DMS 273 (cell line): ENCODE data around the gene OPCML.
"Not testable (repeated sequence)": the region's sequence is repeated elsewhere in the genome, so short reads cannot be mapped to it uniquely, and the experiment has no call there.

Experiments used
- DNase-seq: peaks from one replicate; lab custom pipeline; 2025; ENCODE audit not compliant: unreplicated experiment; lab: John Stamatoyannopoulos, UW

The OPCML gene

GRCh38 chr11:132422722-132423121, 1109.6 kb downstream of the OPCML start:
- DNase-seq = no peak

- DNase-seq = no peak
These were observed 1110.7 kb downstream of the OPCML start for GRCh38 chr11:132421555-132421954.

- DNase-seq = no peak
These were observed 1117.8 kb downstream of the OPCML start for GRCh38 chr11:132414451-132414850.

GRCh38 chr11:132410383-132410782, 1121.9 kb downstream of the OPCML start:
- no peak for DNase-seq

- DNase-seq = no peak
These were observed 1122.5 kb downstream of the OPCML start for GRCh38 chr11:132409573-132410355.

- DNase-seq = no peak
These were observed 1123.4 kb downstream of the OPCML start for GRCh38 chr11:132408877-132409276.

- no peak for DNase-seq
These were observed 1126.6 kb downstream of the OPCML start for GRCh38 chr11:132405728-132406127.

GRCh38 chr11:132402071-132402684, 1130.1 kb downstream of the OPCML start:
- peak; percentile 2 for DNase-seq

- no peak for DNase-seq
These were observed 1136.0 kb downstream of the OPCML start for GRCh38 chr11:132396318-132396717.

- DNase-seq = no peak
These were observed 1136.9 kb downstream of the OPCML start for GRCh38 chr11:132395434-132395833.

GRCh38 chr11:132379540-132379939, 1152.8 kb downstream of the OPCML start:
- no peak for DNase-seq

- no peak for DNase-seq
These were observed 1158.7 kb downstream of the OPCML start for GRCh38 chr11:132373405-132374143.

GRCh38 chr11:132370114-132370513, 1162.2 kb downstream of the OPCML start:
- not testable (repeated sequence) for DNase-seq

- no peak for DNase-seq
These were observed 1165.0 kb downstream of the OPCML start for GRCh38 chr11:132367293-132367692.

- no peak for DNase-seq
These were observed 1166.7 kb downstream of the OPCML start for GRCh38 chr11:132365650-132366049.
